GM18873 (cell line): ENCODE data around the gene LEUTX.
A peak's percentile ranks its signal among the peaks of the same experiment; 100 is the strongest.

Experiments
- ATAC-seq: cut with Tn5 transposase; IDR thresholded peaks from one replicate; pipeline ENCODE4 v1.9.1; 2021; ENCODE audit warnings: mild to moderate bottlenecking, moderate library complexity, moderate number of reproducible peaks; ENCODE audit not compliant: unreplicated experiment, low FRiP score

LEUTX gene

DNA sequence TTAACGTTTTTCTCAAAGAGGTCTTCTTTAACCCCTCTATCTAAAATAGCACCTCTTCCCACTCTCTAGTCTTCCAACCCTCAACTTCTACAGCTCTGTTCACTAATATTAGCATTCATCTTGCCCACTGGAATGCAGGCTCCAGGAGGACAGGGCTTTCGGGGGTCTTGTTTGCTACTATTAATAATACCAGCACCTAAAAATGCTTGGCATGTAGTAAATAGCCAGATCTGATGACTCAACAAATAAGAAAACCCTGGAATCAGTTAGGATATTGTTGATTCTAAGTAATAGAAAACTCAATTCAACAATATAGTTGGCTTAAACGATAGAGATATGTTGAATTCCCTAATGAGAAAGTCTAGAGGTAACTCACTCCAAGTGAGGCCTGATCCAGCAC, 41.1 kb downstream of the LEUTX start:
- ATAC-seq = no peak

DNA sequence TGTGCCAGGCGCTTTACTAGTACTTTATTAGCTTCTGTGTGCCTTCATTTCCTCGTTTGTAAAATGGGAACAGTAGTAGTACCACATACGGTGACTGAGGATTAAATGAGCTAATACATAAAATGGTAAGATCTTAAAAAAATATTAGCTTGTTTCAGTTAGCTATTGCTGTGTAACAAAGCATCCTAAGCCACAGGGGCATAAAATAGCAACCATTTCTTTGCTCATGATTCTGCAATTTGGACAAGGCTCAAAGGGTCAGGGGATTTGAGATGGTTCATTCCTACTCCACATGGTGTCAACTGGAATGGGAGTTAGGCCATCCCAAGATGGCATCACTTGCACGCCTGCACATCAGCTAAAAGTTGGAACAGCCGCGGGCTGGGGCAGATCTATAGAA, 42.0 kb downstream of the LEUTX start:
- no peak for ATAC-seq

DNA sequence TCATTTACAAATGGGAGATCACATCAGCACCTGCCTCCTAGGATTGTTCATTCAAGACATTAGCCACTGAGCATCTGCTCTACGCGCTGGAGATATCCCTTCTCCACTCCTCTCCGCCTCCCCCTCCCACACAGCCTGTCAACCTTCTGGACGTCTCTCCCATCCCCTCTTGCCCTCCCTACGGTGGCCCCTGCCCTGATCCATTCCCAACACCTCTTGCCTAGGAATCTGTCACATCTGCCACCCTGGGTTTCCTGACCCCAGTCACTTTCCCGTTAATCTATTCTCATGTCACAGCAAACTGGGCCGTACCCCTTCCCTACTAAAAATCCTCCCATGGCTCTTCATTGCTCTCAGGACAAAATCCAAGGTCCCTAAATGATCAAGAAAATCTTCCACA, 45.0 kb downstream of the LEUTX start:
- no peak for ATAC-seq

DNA sequence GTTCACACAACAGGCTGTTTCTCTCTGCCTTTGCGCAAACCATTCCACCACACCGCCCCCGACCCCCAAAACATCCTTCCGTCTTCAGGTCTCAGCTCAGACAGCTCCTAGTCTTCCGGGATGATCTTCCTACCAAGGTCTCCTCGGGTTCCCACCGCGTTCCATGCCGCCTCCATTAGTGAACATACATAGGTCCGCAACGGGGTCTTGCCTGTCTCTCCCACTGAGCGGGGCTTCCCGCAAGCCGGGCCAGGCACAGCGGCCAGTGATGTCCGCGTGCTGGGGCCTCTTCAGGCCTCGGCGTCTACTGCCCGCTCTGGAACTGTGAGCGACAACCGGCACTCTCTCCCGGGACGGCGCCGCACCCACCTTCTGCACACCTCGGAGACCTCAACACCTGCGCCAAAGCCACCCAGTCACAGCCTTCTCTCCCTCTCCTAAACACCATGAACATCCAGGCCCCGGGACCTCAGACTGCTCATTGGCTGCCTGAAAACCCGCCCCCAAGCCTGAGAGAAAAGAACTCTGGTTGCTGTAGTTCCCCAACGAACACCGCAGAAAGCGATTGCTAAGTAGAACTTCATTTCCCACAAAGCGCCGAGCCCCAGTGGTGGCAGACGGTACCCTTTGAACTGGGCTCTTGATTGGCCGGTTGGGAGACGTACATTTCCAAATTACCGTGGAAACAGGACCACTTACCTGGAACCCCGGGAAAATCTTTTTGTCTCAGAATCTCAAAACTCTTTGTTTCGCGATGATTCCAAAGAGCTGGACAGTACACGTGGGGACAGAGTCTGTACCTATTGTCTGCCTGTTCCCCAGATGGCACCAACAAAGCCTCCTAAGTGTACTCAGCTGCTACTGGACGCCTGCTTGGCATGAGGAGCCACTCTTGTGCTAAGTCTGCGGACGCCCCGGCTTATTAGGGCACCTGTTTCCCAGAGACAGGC, 45.8 kb downstream of the LEUTX start:
- ATAC-seq = no peak

DNA sequence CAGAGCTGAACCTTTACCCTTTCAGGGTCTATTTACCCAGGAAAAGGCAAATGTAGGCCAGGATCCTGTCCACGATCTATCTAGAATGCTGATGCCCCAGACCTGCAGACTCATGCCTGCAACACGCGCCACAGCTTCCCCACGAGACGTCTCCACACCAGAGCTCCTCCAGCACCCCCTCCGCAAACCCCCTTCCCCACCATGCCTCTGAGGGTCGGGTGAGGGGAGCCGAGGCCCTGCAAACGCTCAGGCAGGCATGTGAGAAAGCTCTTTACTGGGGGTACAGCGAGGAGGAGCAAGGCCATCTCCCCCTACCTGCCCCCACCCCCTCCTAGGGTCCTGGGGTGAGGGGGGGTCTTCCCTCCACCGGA, 46.4 kb downstream of the LEUTX start:
- ATAC-seq = no peak

DNA sequence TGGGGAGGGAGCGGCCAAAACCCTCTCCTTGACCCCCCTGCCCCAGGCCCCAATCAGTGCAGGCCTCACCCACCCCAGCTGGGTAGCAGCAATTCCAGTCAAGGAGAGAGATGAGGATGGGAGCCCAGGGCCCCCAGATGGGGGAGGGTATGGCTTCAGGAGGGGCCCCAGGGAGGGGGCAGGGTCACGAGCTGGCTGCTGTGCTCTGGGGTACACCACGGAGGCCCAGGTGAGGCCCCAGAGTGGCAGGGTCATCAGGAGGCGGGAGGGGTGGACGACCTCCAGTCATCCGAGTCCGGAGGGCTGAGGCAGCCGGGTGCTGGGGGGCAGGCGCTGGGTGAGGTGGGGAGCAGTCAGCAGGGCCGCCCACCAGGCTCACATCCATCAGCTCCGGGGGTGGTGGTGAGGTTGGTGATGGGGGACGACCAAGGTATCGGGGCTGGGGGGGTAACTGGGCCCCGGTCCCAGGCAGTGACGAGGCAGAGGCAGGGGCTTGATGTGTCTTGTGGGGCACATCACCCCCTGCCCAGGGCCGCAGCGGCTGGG, 47.0 kb downstream of the LEUTX start:
- no peak for ATAC-seq

DNA sequence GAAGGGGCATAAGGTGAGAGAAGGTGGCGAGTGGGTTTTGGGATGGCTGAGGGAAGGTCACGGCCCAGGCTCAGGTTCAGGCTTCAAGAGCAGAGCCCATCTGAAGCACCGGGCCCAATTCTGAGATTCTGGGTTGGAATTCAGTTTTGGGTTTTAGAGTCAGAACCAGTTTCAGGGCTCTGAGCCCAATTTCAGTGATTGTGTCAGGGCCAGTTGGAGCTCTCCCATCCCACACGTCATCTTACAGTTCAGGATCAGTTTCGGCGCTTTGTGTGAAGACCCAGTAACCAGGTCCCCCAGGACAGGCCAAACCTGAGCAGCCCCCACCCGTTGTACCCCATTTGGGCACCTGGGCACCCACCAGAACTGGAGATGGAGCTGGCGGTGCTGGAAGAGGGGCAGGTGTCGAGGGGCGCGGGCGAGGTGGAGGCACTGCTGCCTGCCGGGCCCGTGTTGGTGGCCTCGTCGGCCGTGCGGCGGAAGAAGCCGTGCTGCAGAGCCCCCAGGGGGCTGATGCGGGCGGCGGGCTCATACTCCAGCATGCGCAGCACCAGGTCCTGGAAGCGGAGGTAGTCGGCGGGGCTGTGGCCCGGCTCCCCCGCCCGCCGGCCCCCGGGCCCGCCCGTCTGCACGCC, 47.8 kb downstream of the LEUTX start:
- ATAC-seq = no peak

DNA sequence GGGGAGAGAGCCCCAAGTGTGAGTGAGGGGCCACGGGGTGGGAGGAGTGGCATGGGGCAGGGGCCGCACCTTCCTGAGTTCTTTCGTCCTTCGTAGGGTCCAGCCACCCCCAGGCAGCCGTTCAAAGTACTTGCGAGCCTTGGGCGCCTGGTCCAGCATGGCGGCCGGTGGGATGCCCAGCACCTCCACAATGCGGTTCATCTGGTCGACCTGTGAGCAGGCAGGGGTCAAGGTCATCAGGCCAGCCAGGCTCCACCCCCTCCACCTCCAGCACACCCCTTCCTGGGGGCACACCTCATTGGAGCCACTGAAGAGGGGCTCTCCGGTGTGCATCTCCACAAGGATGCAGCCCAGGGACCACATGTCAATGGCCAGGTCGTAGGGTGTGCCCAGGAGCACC, 48.6 kb downstream of the LEUTX start:
- no peak for ATAC-seq

DNA sequence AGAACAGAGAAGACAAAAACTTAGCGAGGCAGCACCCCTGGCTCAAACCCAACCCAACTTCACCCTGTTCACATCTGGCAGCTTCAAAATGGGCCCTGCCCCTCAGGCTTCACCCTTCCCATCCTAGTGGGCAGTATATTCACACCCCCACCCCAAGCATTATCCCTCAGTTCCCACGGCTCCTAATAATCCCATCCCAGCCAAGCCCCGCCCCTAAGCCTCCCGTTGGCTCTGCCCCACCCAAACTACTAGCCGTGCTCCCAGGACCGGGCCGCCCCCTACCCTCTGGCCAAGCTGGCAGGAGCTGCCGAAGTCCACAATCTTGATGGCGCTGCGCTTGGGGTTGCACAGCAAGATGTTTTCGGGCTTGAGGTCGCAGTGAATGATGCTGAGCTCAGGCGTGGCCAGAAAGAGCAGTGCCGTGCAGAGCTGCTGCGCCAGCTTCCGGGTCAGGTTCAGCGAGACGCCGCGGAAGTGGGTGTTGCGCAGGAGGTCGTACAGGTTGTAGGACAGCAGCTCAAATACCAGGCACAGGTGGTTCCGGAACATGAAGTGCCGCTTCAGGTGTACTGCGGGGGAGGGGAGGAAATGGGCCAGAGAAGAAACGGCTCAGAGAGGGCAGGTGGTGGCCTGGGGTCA, 49.5 kb downstream of the LEUTX start:
- no peak for ATAC-seq

DNA sequence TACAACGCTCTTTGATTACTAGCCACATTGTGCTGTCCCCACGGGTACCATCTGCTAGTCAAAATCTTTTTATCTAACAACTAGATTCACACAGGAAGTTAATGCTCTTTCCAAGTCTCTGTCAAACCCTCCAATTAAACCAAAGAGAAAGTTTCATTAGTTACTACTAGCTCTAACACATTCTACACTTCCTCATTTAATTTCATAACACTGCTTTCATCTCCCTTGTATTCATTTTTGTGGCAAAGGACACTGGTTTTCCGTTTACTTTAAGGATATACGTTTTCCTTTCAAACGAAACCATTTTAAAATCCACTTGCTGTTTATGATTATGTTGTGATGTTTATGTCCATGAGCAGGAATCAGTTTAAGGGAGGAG, 50.0 kb downstream of the LEUTX start:
- no peak for ATAC-seq

DNA sequence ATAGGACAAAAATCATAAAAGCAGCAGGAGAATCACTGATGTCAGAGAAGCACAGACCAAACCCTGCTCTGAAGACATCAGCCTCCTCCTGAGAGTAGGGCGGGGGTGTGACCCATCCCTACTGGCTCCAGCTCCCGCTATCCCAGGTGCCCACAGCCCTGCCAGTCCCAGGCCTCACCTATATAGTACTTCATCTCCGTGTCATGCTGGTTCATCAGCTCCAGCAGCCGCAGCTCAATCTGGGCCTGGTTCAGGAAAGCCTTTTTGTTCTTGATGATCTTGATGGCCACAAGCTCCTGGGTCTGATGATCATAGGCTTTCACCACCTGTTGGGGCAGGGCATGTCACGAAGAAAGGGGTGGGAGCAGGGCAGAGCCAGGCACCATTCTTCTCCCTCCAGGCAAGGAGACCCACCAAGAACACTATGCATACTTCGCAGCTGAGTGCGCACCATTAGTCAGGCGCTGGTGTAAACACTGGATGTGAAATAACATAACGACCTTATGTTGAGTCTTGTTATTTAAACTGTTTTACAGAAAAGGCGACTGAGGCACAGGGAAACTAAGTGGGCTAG, 51.1 kb downstream of the LEUTX start:
- no peak for ATAC-seq

DNA sequence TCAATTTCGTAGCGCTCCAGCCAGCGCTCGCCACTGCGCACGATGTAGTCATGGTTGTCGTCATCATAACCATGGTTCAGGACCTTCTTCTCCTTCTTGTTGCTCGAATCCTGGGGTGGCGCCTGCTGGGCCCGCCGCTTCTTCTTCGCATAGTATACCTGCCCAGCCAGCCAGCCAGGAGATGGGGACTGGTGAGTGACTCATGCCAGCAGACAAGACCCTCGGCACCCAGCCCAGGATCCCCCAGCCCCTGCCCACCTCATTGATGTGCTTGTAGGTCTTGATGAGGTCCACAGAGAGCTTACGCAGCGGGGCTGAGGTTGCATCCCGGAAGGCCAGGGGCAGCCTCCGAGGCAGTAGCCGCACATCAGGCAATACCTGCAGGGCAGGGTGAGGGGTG, 51.8 kb downstream of the LEUTX start:
- no peak for ATAC-seq

DNA sequence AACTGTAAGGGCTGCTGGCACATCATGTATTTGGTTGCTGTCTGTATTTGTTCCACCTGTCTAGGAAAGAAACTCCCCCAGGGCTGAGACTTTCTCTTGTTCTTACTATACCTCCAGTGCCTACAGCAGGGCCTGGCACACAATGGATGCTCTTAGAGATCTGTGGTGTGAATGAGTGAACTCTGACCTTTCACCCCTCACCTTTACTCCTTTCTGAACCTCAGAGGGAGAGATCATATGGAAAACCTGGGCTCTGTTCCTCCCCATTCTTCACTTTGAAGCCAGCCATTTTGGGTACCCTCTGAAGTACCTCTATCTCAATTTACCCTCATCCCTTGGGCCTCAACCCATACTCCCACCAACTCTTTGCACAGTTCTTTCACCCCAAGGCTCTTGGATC, 52.2 kb downstream of the LEUTX start:
- no peak for ATAC-seq

DNA sequence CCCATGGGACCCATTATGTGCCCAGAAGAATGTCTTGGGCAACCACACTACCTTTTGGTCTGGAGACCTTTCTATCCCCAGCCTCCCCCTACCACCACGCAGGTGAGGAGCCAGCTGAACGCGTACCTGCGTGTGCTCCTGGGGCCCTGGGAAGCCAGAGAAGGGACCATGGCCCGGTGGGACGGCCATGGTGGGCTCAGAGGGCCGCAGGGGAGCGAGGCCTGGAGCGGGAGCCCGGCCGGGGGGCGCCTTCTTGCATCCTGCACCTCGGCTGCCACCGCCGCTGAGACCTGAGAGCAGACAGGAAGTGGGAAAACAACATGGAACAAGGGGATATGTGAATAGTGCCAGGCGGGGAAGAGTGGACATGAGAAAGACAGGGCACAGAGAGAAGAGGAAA, 53.0 kb downstream of the LEUTX start:
- no peak for ATAC-seq

DNA sequence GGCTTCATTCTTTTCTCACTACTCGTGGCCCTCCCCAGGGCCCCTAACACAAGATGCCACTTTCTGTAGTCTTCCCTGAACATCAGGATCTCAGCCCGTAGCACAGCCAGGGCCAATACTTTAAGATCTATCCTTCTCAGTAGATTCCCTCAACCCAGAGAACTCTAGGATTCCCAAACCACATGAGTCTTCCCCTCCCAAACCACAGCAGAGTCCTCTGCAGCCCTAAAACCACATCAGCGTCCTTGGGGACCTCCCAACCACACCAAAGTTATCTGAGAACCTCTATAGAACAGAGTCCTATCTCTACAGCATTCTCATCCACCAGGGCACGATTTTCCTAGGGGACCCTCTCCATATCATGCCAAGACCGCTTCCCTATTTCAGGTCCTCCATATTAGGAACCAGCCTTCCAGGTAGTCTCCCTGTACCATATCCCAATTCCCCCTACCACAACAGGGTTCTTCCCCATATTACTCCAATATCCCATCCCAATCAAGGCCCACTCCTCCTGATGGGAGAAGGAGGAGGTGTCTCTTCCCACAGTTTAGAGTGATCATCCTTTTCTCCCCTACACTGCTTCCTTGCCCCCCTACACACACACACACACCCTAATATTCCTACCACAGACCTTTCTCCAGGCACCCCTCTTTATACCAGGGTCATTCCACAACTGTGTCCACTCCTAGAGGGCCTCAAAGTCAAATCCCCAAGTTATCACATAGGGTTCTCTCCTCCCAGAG, 53.9 kb downstream of the LEUTX start:
- no peak for ATAC-seq

DNA sequence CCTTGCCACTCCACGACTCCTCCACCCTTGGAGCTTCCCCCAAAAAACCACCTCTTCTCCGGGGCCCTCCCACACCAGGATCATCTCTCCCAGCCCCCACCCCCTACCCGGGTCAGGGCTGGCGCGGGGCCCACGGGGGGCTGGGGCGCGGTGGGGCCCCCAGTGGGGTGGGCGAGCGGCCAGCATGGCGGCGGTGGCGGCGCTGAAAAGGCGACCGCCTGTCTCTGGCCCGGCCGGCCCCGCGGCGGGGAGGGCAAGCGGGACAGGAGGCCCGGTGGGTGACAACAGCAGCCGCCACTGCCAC, 54.5 kb downstream of the LEUTX start:
- no peak for ATAC-seq

DNA sequence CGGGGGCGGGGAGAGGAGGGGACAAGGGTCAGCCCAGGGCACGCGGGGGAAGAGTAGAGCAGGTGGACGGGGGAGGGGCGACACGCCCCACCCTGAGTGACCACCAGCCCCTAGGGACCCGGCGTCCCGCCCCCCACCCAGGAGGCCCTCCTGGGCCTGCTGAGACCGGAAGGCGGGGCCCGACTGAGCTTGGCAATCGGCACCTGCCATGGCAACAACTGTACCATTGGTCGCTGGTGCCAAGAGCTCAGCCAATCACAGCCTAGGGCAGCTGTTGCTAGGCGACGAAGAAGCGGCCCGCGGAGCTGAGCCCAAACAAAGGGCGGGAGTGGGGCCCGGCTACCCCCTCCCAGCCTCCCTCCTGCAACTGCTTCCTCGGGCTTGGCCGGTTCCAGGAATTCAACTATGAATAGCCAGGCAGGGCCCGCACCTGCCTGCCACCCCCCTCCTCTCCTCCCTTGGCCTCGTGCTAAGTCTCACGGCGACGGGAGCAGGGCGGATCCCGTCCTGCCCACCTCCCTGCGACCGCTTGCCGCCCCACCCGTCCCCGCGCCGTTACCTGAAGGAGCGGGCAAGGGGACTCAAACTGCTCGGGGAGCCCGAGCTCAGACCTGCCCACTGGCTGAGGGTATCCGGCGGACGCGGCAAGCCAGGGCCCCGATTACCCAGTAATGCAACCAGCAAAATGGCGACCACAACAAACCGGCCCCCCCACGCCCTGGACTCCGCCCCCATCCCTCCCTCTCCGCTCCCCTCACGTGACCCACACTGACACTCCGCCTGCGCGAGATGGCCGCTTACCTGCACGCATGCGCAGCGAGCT, 55.0 kb downstream of the LEUTX start, which contains the start of gene DYRK1B:
TSS of gene DYRK1B (minus strand) at position 699 of the 823 bp plus-strand sequence. CDS start 2,295 bp downstream, outside the sequence.
- peak; percentile 78 for ATAC-seq

DNA sequence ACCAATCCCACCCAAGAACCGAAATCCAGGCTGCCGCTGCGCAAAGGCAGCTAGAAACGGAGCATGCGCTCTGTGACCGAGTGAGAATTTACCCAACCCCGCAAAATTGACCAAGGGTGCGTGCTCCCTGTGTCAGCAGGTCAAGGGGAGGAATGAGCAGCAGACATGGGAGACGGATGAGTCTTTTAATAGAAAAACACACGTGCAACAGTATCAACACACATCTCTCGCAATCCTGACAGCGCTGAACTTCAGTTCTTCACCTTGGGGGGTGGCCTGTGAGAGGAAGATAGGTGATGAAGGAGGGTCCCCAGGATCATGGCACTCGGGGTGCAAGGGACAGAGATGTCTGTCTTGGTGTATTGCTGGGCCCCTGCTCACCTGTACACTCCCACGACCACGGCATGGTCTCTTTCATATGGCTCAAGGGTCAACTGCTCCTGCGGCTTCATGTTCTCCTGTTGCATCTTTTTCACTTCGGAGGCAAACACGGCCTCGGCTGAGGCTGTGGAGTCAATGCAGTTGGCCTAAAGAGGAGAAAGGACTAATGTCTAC, 55.7 kb downstream of the LEUTX start:
- no peak for ATAC-seq
